ENCODE measurements around the gene NPAP1.
"Not testable (repeated sequence)": the region's sequence is repeated elsewhere in the genome, so short reads cannot be mapped to it uniquely, and the experiment has no call there.

The NPAP1 gene

DNA sequence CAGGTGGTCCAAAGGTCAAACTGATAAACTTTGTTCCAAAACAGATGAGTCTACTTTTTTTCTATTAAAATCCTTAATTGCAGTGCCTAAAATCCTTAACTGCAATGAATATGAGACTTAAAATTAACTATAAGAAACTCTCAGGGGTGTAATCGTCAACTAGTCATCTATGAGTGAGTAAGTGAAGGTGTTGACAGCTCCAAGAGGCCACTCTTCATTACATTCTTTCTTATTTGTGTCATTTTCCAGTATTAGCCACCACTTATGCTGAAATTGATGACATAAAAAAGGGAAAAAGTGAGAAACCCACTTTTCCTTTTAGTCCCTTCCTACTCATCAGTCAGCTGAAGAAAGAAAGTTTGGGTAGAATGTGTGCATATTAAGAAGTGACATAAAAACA, 12.6 kb upstream of the NPAP1 start:
- ChIA-PET POLR2A (no interaction called here), CTCF (no interaction called here)
- TF ChIP-seq LEF1 (IDR thresholded peaks at IDR 0.05; ENCODE audit: borderline replicate concordance) = no peak
- TF ChIP-seq ARNT (IDR thresholded peaks at IDR 0.05) = no peak
- TF ChIP-seq ELF4 (IDR thresholded peaks at IDR 0.05) = no peak
- no peak for TF ChIP-seq FOXK2 (IDR thresholded peaks at IDR 0.05)
- DNase-seq (ENCODE audit: extremely low spot score) = no peak

DNA sequence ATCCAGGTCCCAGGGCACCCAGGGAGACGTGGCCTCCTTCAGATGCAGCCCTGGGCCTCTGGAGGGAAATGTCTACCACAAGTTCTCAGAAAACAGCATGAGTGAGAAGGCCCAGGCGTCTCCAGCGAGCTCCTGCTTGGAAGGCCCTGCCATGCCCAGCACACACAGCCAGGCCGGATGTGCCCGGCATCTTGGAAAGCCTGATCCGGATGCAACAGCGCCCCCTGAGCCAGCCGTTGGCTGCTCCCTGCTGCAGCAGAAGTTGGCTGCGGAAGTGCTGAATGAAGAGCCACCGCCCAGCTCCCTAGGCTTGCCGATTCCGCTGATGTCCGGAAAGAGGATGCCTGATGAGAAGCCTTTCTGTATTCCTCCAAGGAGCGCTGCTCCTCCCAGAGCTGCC, 856 bp downstream of the NPAP1 start:
- CTCF ChIA-PET = no interaction called here
- POLR2A ChIA-PET = no interaction called here
- no peak for DNase-seq (ENCODE audit: extremely low spot score)
- no peak for TF ChIP-seq ARNT (IDR thresholded peaks at IDR 0.05)
- TF ChIP-seq CTBP1 (IDR thresholded peaks at IDR 0.05; ENCODE audit: borderline replicate concordance) = no peak
- TF ChIP-seq L3MBTL2 (conservative IDR thresholded peaks at IDR 0.05) = no peak
- TF ChIP-seq TARDBP (IDR thresholded peaks at IDR 0.05) = no peak
- TF ChIP-seq SUZ12 (IDR thresholded peaks at IDR 0.05) = no peak
- TF ChIP-seq FOXA1 (IDR thresholded peaks at IDR 0.05) = no peak

DNA sequence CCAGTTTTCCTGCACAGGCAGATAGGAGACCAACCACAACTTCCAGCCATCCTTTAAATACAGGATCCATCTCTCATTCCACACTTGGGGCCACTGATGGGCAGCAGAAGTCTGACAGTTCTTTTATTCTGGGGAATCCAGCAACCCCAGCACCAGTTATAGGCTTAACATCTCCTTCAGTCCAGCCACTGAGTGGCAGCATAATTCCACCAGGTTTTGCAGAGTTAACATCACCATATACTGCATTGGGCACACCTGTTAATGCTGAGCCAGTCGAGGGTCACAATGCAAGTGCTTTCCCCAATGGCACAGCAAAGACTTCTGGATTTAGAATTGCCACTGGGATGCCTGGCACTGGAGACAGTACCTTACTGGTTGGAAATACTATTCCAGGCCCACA, 2.9 kb downstream of the NPAP1 start:
- TF ChIP-seq HDGF (IDR thresholded peaks at IDR 0.05; ENCODE audit: borderline replicate concordance) = no peak
- POLR2A ChIA-PET = no interaction called here

DNA sequence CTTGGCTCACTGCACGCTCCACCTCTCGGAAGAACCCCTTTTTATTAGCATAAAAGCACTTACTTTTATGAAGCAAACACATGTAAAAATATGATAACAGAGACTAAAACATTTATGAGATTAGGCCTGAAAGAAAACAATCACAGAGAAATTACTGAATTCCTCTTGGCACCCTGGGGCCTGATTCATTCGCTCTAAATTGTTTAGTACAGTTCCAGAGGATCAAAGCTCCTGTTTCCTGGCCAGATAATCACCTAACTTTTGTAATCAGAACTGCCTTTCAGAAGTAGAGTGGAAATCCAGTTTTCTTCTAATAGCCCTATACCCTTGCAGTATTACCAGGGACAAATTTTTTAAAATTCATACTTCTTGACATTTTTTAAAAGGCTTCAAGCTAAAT, 6.4 kb downstream of the NPAP1 start:
- CTCF ChIA-PET = no interaction called here
- POLR2A ChIA-PET = no interaction called here
- DNase-seq (ENCODE audit: extremely low spot score) = no peak
- TF ChIP-seq FOXM1 (IDR thresholded peaks at IDR 0.05; ENCODE audit: borderline replicate concordance) = no peak
- TF ChIP-seq HDGF (IDR thresholded peaks at IDR 0.05; ENCODE audit: borderline replicate concordance) = no peak
- no peak for TF ChIP-seq BHLHE40 (IDR thresholded peaks at IDR 0.05; ENCODE audit: borderline replicate concordance)
- no peak for TF ChIP-seq PKNOX1 (IDR thresholded peaks at IDR 0.05)
- no peak for TF ChIP-seq L3MBTL2 (conservative IDR thresholded peaks at IDR 0.05)
- TF ChIP-seq ZNF384 (IDR thresholded peaks at IDR 0.05) = no peak

More for the DNA sequence above, 2.9 kb downstream of the NPAP1 start:
- CTCF ChIA-PET = no interaction called here
- DNase-seq (ENCODE audit: extremely low spot score) = no peak

DNA sequence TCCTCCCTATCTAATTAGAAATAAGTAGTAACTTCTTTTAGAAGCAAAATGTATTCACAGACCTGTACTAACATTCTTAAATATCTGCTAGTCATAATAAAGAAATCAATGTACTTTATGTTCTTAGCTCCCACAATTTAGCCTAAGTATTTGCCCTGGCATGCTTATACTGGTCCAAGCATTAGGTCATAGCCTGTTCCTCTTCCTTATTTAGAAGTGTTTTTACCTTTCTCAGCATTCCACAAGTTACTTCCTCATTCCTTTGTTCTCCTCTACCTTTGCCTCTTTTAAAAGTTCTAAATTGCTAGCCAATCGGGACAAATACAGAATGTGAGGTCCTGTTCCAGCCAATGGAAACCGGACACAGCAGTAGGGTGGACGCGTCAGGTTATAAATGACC, 7.3 kb downstream of the NPAP1 start:
- POLR2A ChIA-PET; CTCF ChIA-PET; DNase-seq (ENCODE audit: extremely low spot score): not testable (repeated sequence)

GRCh38 chr15:24683736-24684135, 8.2 kb downstream of the NPAP1 start:
- DNase-seq (ENCODE audit: extremely low spot score) = no peak
- CTCF ChIA-PET = no interaction called here
- no peak for TF ChIP-seq CTBP1 (IDR thresholded peaks at IDR 0.05; ENCODE audit: borderline replicate concordance)
- TF ChIP-seq L3MBTL2 (conservative IDR thresholded peaks at IDR 0.05) = no peak
- no peak for TF ChIP-seq LEF1 (IDR thresholded peaks at IDR 0.05; ENCODE audit: borderline replicate concordance)
- POLR2A ChIA-PET = no interaction called here

GRCh38 chr15:24684313-24684712, 8.7 kb downstream of the NPAP1 start:
- TF ChIP-seq SP1 (IDR thresholded peaks at IDR 0.05) = no peak
- TF ChIP-seq BHLHE40 (IDR thresholded peaks at IDR 0.05; ENCODE audit: borderline replicate concordance) = no peak
- no peak for TF ChIP-seq L3MBTL2 (conservative IDR thresholded peaks at IDR 0.05)
- TF ChIP-seq SUZ12 (IDR thresholded peaks at IDR 0.05) = no peak
- no peak for TF ChIP-seq LEF1 (IDR thresholded peaks at IDR 0.05; ENCODE audit: borderline replicate concordance)
- TF ChIP-seq FOXM1 (IDR thresholded peaks at IDR 0.05; ENCODE audit: borderline replicate concordance) = no peak
- POLR2A ChIA-PET = no interaction called here

DNA sequence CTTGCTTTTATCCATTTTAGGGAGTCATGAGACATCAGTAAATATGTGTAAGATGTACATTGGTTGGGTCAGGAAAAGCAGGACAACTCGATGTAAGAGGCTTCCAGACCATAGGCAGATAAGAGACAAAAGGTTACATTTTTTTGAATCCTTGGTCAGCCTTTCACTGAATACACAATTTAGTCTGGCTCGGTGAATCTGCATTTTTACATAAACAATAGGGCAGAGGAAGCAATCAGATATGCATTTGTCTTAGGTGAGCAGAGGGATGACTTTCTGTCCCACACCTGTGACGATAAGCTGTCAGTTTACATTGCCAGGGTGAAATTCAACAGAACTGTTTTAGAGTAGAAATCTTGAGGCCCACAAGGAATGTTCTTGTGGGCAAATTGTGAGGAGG, 20.6 kb downstream of the NPAP1 start:
- TF ChIP-seq NFRKB (IDR thresholded peaks at IDR 0.05) = no peak
- no peak for TF ChIP-seq FOXA1 (IDR thresholded peaks at IDR 0.05)
- TF ChIP-seq FOXM1 (IDR thresholded peaks at IDR 0.05; ENCODE audit: borderline replicate concordance) = no peak
- no peak for TF ChIP-seq BHLHE40 (IDR thresholded peaks at IDR 0.05; ENCODE audit: borderline replicate concordance)
- TF ChIP-seq HDGF (IDR thresholded peaks at IDR 0.05; ENCODE audit: borderline replicate concordance) = no peak
- no peak for TF ChIP-seq ELF4 (IDR thresholded peaks at IDR 0.05)
- no peak for TF ChIP-seq L3MBTL2 (conservative IDR thresholded peaks at IDR 0.05)
- no peak for TF ChIP-seq SUZ12 (IDR thresholded peaks at IDR 0.05)
- TF ChIP-seq FOXK2 (IDR thresholded peaks at IDR 0.05) = no peak
- no peak for TF ChIP-seq CTBP1 (IDR thresholded peaks at IDR 0.05; ENCODE audit: borderline replicate concordance)
- TF ChIP-seq ZNF384 (IDR thresholded peaks at IDR 0.05) = no peak
- TF ChIP-seq LEF1 (IDR thresholded peaks at IDR 0.05; ENCODE audit: borderline replicate concordance) = no peak
- TF ChIP-seq TARDBP (IDR thresholded peaks at IDR 0.05) = no peak
- POLR2A ChIA-PET = no interaction called here
- CTCF ChIA-PET = no interaction called here
- no peak for DNase-seq (ENCODE audit: extremely low spot score)

More at GRCh38 chr15:24684313-24684712, 8.7 kb downstream of the NPAP1 start:
- DNase-seq (ENCODE audit: extremely low spot score) = no peak
- CTCF ChIA-PET = no interaction called here

DNA sequence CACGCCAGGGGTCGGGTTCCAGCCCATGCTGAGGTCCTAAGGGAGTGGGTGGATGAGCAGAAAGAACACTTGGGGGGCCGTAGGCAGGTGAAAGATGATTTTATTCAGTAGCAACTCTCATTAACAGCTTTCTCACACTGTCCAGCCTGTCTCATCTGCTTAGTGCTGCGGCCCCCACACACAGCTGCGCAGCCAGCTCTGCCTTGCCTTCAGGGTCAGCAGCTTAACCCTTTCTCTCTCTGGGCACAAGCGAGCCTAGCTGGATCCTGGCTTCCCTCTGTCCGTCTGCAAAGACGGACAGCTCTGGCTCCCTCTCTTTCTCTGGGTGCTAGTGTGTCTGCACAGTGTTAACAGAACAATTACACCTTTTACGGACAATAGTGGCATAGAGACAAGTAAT, 21.3 kb downstream of the NPAP1 start:
- CTCF ChIA-PET = no interaction called here
- POLR2A ChIA-PET = no interaction called here
- TF ChIP-seq L3MBTL2 (conservative IDR thresholded peaks at IDR 0.05) (no peak), SUZ12 (IDR thresholded peaks at IDR 0.05) (no peak), PKNOX1 (IDR thresholded peaks at IDR 0.05) (no peak), LEF1 (IDR thresholded peaks at IDR 0.05; ENCODE audit: borderline replicate concordance) (no peak), BHLHE40 (IDR thresholded peaks at IDR 0.05; ENCODE audit: borderline replicate concordance) (no peak), HDGF (IDR thresholded peaks at IDR 0.05; ENCODE audit: borderline replicate concordance) (no peak), FOXA1 (IDR thresholded peaks at IDR 0.05) (no peak), ELF4 (IDR thresholded peaks at IDR 0.05) (no peak), ARNT (IDR thresholded peaks at IDR 0.05) (no peak), FOXK2 (IDR thresholded peaks at IDR 0.05) (no peak), SP1 (IDR thresholded peaks at IDR 0.05) (no peak), FOXM1 (IDR thresholded peaks at IDR 0.05; ENCODE audit: borderline replicate concordance) (no peak), ZNF384 (IDR thresholded peaks at IDR 0.05) (no peak), NFRKB (IDR thresholded peaks at IDR 0.05) (no peak), CTBP1 (IDR thresholded peaks at IDR 0.05; ENCODE audit: borderline replicate concordance) (no peak), TARDBP (IDR thresholded peaks at IDR 0.05) (no peak)
- DNase-seq (ENCODE audit: extremely low spot score) = no peak

All from HEK293T (cell line).